ENCODE results near the gene IQSEC2.

IQSEC2 gene

DNA sequence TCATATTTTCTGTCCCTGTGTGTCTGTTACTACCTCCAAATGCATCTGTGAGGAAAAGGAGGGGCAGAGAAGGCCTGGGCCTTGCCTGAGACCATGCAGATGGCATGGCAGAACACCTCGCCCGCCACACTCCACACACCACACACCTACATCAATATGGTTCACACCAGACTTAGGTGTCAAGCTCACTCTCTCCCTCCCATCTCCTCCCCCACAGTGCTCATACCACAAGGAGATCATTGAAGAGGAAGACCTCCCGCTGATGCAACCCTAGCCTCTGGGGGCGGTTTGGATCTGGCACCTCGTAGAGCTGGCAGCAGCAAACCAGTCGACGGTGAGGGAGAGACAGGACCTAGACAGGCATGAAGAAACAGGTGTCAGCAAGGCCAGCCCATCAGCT is 39.8 kb downstream of the IQSEC2 start:
- DNase-seq, result no peak

DNA sequence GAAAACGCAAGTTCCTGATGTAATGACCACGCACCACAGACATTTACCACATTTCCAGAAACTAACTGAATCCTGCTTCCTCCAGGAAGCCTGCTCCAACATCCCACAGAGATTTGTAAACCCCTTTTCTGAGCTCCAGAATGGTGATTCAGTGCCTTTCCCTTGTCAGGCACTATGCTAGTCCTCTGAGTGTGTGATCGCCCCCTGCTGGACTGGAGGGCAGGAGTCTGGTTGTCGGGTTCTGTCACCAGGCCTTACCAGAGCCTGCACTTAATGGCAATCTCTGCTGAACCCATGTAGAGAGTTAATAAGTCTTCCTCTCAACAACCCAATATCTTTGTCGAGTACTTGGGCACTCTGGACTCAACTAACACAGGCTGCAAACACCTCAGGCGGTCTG is 41.9 kb downstream of the IQSEC2 start:
- no peak for DNase-seq

DNA sequence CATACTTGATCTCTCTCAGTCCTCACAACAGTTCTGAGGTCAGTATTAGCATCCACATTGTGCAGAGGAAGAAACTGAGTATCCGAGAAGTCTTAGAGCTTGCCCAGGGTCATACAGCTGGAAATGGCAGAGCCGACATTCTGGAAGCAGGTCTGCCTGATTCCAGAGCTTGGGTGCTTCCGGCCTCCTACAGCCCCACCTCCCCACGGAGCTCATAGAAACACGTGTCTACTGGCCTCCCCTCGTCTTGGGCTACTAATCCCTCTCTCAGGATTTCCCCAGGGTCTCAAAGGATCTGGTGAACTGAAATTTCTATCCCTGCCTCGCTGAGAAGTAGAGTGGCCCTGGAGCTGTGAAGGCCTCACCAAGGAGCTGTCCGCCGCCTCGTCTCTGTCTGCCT is 44.3 kb downstream of the IQSEC2 start:
- no peak for DNase-seq

- no peak for DNase-seq
Observed at GRCh38 chrX:53236025-53236679, 45.2 kb downstream of the IQSEC2 start.

DNA sequence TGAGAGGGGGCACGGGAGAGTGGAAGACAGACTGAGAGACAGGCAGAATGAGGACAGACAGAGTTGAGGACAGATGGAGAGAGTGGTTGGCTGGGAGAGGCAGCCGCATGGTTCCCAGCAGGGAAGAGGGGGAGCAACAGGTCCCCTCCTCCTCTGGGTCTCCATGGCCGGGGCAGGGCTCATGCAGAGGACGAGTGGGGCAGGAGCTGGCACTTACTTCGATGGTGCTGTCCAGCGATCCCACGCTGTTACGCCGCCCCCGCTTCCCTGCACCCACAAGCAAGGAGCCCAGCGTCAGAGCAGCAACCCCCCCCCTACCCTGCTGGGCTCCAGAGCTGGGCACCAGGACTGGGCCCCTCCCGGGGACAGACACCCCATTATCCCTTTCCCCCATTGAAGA is 45.8 kb downstream of the IQSEC2 start:
- DNase-seq, result no peak

GRCh38 chrX:53234484-53234883 is 46.9 kb downstream of the IQSEC2 start:
- no peak for DNase-seq

GRCh38 chrX:53233536-53233935 is 47.8 kb downstream of the IQSEC2 start:
- no peak for DNase-seq

GRCh38 chrX:53230116-53230515 is 51.3 kb downstream of the IQSEC2 start:
- DNase-seq, result no peak

GRCh38 chrX:53227224-53227765 is 54.1 kb downstream of the IQSEC2 start:
- DNase-seq, result no peak

- DNase-seq, result peak; percentile 91
Observed at GRCh38 chrX:53224860-53225797, 56.3 kb downstream of the IQSEC2 start, which contains the start of gene KDM5C. TSS of gene KDM5C (minus strand) at chrX:53225207. CDS start at chrX:53224889, 318 bp downstream.

DNA sequence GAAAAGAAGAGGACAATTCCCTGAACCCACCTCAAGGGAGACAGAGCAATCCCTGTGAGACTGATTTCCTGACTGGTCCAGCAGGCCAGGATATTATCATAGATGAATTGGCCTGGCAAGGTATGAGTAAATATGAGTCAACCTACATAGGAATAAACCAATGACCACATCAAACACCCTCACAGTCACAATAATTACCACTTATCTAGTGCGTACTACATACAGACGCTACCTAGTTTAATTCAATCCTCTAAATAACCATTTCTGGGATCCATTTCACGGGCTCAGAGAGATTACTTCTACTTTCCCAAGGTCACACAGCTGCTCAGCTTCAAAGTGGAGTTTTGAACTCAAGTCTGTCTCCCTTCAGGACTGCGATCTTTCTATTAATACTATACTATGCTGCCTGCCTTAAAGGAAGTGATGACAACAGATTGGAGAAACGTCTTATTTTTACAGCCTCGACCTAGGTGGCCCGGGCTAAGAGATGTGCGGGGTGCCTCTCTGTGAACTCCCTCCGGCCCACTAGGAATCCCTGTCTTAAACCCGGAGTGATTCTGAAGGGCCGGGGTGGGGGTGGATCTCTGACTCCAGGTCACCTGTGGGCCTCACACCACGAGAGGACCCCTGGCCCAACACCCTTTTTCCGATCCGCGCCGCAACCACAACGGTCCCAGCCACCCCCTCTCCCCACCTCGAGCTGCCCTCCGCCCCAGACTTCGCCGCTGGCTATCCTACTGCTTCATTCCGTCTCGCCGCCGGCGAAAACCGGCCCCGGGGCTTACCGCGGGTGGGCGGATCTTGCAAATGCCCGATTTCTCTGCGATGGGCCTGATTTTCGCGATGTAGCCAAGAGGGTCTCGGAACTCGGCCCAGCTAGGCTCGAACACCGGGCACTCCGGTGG is 57.2 kb downstream of the IQSEC2 start:
- DNase-seq, result no peak

DNA sequence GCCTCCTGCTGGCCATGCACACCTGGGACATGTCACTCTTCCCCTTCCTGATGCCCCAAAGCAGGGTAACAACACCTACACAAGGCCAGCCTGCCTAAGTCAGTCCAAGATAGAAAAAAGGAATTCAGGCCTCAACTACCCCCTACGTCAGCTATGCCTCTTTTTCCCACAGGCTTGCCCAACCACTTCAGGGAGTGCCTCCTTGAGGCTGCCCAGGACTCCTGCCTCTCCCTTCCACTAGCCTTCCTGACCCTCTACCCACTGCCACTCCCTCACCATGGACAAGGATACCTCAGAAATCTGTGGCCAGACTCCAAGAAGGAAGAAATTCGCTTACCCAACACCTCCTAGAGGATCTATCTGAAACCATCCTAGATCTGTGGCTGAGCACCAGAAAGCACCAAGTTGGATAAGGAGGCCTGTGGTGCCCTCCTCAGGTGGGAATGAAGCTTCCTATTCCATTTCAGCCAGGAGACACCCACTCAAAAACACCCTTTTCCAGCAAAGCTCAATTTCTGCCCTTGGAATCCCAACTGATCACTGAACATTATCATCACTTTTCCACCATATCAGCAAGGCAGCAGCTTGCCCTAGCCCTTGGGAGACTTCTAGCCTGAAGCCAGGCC is 58.2 kb downstream of the IQSEC2 start:
- no peak for DNase-seq

Measured in midbrain (tissue), 1 donor.